Measurements from ENCODE around the gene SPDYE6. TPM values are rescaled to one million over a fixed set of nuclear protein-coding genes. Genes with fewer than 3 reads are reported as not detected.
"Not testable (repeated sequence)": the region's sequence is repeated elsewhere in the genome, so short reads cannot be mapped to it uniquely, and the experiment has no call there.

Gene SPDYE6
- polyA plus RNA-seq, 1 of the 3 experiments (the other 2 are of a cell fraction): not detected

DNA sequence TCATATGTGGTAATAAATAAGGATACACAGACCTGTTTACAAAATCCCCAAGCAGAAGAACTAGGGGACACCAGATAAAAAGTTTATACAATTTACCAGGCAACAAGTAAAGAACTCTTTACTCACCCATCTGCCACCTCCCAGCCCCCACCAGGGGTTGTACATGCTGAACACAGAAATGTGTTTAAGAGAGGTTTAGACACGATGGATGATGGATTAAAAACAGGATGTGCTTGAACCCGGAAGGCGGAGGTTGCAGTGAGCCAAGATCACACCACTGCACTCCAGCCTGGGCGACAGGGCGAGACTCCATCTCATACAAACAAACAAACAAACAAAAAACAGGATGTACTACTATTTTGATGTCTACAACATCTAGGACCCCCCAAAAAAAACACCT is 27.4 kb downstream of the SPDYE6 start:
- H3K4me1 ChIP-seq (ENCODE audit: control insufficient read depth in 1 of 2, insufficient read depth in 2 of 2, low read depth in 1 of 2, low read length in 1 of 2); H3K27ac ChIP-seq (ENCODE audit: low read depth in 2 of 2, low read length in 1 of 2); H3F3A ChIP-seq (replicated peaks; ENCODE audit: insufficient read depth); H3K9me3 ChIP-seq; H3K36me3 ChIP-seq (replicated peaks in 1 of 2; ENCODE audit: control insufficient read depth in 1 of 2, insufficient read depth in 2 of 2, low read length in 1 of 2); H3K27me3 ChIP-seq (ENCODE audit: insufficient read depth); H4K20me1 ChIP-seq (ENCODE audit: insufficient read depth); CTCF ChIA-PET; DNase-seq; H3K9ac ChIP-seq; H2AFZ ChIP-seq (ENCODE audit: low read depth); POLR2A ChIA-PET; H3K79me2 ChIP-seq (ENCODE audit: insufficient read depth); H3K4me2 ChIP-seq; H3K9me2 ChIP-seq; H3K4me3 ChIP-seq (ENCODE audit: low read depth in 2 of 2, low read length in 1 of 2): not testable (repeated sequence)
- WGBS (ENCODE audit: low lambda C conversion rate): 86% methylated on average over 5 of the region's 5 CpGs

DNA sequence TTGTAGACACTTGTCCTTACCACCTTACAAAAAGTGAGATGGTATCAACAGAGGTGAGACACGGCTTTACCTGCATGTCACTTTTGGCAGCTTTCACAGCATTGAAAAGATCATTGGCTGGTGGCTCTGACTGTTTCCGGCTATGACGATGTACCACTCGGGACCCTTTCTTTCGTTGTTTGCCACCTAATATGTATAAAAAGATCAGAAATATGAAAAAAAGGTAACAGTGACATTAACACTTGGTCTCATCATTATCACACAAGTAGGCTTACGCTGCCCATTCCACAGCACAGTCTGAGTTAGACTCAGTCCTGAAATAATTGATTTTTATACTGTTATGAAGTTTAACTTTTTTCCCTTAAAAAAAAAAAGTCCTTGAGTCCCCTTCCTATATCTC is 29.1 kb downstream of the SPDYE6 start:
- H3K4me1 ChIP-seq (ENCODE audit: control insufficient read depth in 1 of 2, insufficient read depth in 2 of 2, low read depth in 1 of 2, low read length in 1 of 2); H2AFZ ChIP-seq (ENCODE audit: low read depth); H3K79me2 ChIP-seq (ENCODE audit: insufficient read depth); H3K4me3 ChIP-seq (ENCODE audit: low read depth in 2 of 2, low read length in 1 of 2); H3K9me2 ChIP-seq; CTCF ChIA-PET; H3F3A ChIP-seq (replicated peaks; ENCODE audit: insufficient read depth); POLR2A ChIA-PET; H4K20me1 ChIP-seq (ENCODE audit: insufficient read depth); H3K36me3 ChIP-seq (replicated peaks in 1 of 2; ENCODE audit: control insufficient read depth in 1 of 2, insufficient read depth in 2 of 2, low read length in 1 of 2); H3K4me2 ChIP-seq; H3K27me3 ChIP-seq (ENCODE audit: insufficient read depth); H3K9me3 ChIP-seq; DNase-seq; H3K27ac ChIP-seq (ENCODE audit: low read depth in 2 of 2, low read length in 1 of 2); H3K9ac ChIP-seq: not testable (repeated sequence)
- 87% methylated on average over 6 of the region's 6 CpGs for whole genome bisulfite sequencing (ENCODE audit: low lambda C conversion rate)

DNA sequence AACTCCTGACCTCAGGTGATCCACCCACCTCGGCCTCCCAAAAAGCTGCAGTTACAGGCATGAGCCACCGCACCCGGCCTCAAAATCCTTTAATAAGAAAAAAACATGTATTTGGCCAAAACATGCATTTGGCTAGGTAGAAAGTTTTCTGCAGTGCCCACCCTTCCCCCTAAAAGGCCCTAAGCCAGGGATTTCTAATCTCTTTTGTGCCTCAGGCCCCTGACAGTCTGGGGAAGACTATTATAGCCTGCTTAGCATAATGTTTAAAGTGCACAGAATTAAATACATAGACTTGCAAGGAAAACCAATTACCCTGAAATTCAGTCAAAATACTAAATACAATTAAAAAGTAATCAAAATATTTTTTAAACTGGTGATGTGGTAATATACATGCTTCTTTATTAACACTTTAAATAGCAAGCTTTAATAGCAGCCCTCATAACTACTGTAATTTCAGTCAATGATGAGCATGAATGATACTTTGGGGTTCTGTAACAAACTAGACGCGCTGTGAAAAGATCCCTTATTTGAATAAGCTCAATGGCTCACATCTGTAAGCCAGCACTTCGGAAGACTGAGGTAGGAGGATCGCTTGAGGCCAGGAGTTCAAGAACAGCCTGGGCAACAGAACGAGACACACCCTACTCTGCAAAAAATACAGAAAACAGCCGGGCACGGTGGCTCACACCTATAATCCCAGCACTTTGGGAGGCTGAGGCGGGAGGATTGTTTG is 29.9 kb downstream of the SPDYE6 start:
- H3K9me3 ChIP-seq: no peaks in the 10 kb centered on the region

DNA sequence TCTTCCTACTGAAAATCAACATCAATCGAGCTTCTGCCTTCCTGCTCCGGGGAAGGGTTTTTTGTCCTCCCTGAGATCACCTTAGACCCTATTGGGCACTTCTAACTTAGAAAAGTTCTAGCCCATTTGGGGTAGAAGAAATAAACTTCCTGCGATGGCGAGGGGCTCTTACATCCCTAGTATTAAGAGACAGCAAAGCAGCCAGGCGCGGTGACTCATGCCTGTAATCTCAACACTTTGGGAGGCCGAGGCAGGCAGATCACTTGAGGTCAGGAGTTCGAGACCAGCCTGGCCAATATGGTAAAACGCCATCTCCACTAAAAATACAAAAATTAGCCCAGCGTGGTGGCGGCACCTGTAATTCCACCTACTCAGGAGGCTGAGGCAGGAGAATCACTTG is 31.1 kb downstream of the SPDYE6 start:
- H3K27me3 ChIP-seq (ENCODE audit: insufficient read depth); H3F3A ChIP-seq (replicated peaks; ENCODE audit: insufficient read depth); DNase-seq; CTCF ChIA-PET; H3K79me2 ChIP-seq (ENCODE audit: insufficient read depth); H2AFZ ChIP-seq (ENCODE audit: low read depth); H4K20me1 ChIP-seq (ENCODE audit: insufficient read depth); H3K9me3 ChIP-seq; H3K36me3 ChIP-seq (replicated peaks in 1 of 2; ENCODE audit: control insufficient read depth in 1 of 2, insufficient read depth in 2 of 2, low read length in 1 of 2); H3K4me3 ChIP-seq (ENCODE audit: low read depth in 2 of 2, low read length in 1 of 2); H3K9me2 ChIP-seq; H3K9ac ChIP-seq; H3K27ac ChIP-seq (ENCODE audit: low read depth in 2 of 2, low read length in 1 of 2); H3K4me2 ChIP-seq; POLR2A ChIA-PET; H3K4me1 ChIP-seq (ENCODE audit: control insufficient read depth in 1 of 2, insufficient read depth in 2 of 2, low read depth in 1 of 2, low read length in 1 of 2): not testable (repeated sequence)
- 90% methylated on average over 11 of the region's 11 CpGs for WGBS (ENCODE audit: low lambda C conversion rate)

More for the DNA sequence above, 29.9 kb downstream of the SPDYE6 start:
- ChIA-PET POLR2A (no interaction called here), CTCF (no interaction called here)
- Histone ChIP-seq H4K20me1 (ENCODE audit: insufficient read depth) (no peaks in the 10 kb centered on the region), H3K9me2 (no peaks in the 10 kb centered on the region), H3K36me3 (replicated peaks in 1 of 2; ENCODE audit: control insufficient read depth in 1 of 2, insufficient read depth in 2 of 2, low read length in 1 of 2) (no peaks in the 10 kb centered on the region), H3K4me3 (ENCODE audit: low read depth in 2 of 2, low read length in 1 of 2) (no peak overlapping the region), H3F3A (replicated peaks; ENCODE audit: insufficient read depth) (peaks cover 3% of the 10 kb centered on the region), H3K27ac (ENCODE audit: low read depth in 2 of 2, low read length in 1 of 2) (no peak overlapping the region), H3K9ac (no peak overlapping the region), H2AFZ (ENCODE audit: low read depth) (no peak overlapping the region), H3K79me2 (ENCODE audit: insufficient read depth) (no peaks in the 10 kb centered on the region), H3K4me2 (no peak overlapping the region), H3K4me1 (ENCODE audit: control insufficient read depth in 1 of 2, insufficient read depth in 2 of 2, low read depth in 1 of 2, low read length in 1 of 2) (peaks cover 0 to 2% of the 10 kb centered on the region in 2 experiments; a peak in 1 of 4 replicates), H3K27me3 (ENCODE audit: insufficient read depth) (no peaks in the 10 kb centered on the region; the same call in 1 of the 2 replicates)
- TF ChIP-seq, protein P1, sequence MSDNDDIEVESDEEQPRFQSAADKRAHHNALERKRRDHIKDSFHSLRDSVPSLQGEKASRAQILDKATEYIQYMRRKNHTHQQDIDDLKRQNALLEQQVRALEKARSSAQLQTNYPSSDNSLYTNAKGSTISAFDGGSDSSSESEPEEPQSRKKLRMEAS (IDR thresholded peaks at IDR 0.05; ENCODE audit: low read depth): no peak
- TF ChIP-seq, protein P2, sequence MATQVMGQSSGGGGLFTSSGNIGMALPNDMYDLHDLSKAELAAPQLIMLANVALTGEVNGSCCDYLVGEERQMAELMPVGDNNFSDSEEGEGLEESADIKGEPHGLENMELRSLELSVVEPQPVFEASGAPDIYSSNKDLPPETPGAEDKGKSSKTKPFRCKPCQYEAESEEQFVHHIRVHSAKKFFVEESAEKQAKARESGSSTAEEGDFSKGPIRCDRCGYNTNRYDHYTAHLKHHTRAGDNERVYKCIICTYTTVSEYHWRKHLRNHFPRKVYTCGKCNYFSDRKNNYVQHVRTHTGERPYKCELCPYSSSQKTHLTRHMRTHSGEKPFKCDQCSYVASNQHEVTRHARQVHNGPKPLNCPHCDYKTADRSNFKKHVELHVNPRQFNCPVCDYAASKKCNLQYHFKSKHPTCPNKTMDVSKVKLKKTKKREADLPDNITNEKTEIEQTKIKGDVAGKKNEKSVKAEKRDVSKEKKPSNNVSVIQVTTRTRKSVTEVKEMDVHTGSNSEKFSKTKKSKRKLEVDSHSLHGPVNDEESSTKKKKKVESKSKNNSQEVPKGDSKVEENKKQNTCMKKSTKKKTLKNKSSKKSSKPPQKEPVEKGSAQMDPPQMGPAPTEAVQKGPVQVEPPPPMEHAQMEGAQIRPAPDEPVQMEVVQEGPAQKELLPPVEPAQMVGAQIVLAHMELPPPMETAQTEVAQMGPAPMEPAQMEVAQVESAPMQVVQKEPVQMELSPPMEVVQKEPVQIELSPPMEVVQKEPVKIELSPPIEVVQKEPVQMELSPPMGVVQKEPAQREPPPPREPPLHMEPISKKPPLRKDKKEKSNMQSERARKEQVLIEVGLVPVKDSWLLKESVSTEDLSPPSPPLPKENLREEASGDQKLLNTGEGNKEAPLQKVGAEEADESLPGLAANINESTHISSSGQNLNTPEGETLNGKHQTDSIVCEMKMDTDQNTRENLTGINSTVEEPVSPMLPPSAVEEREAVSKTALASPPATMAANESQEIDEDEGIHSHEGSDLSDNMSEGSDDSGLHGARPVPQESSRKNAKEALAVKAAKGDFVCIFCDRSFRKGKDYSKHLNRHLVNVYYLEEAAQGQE (IDR thresholded peaks at IDR 0.05; ENCODE audit: low read depth, low read length): no peak
- no peak for TF ChIP-seq JUND (IDR thresholded peaks at IDR 0.05)
- no peak for TF ChIP-seq SMC3 (IDR thresholded peaks at IDR 0.05; ENCODE audit: low read depth, low read length)
- DNase-seq: no peak
- 83% methylated on average over 11 of the region's 11 CpGs for WGBS (ENCODE audit: low lambda C conversion rate)

All from SK-N-SH (cell line).